Spinal cord (tissue), 10 donors: ENCODE measurements around the gene MDFIC. TPM values are rescaled to one million over a fixed set of nuclear protein-coding genes. Genes with fewer than 3 reads are reported as not detected.
"Not testable (repeated sequence)": the region's sequence is repeated elsewhere in the genome, so short reads cannot be mapped to it uniquely, and the experiment has no call there.

Experiments used
- DNase-seq, 6 donors: peaks; one replicate each; pipeline versions ENCODE4 v3.0.0 to v3.0.0-alpha.2; 2013 to 2015; ENCODE audit warnings: low spot score in 6 of 6, low read depth in 4 of 6
- H3K27ac ChIP-seq: one replicate; pipeline ENCODE4 v1.5.1; 2013; ENCODE audit warnings: low read depth, low read length, control low read depth
- H3K27me3 ChIP-seq: one replicate; pipeline ENCODE4 v1.6.1; 2013; ENCODE audit warnings: low read length; ENCODE audit not compliant: control insufficient read depth, insufficient read depth
- H3K36me3 ChIP-seq: one replicate; pipeline ENCODE4 v1.6.1; 2013; ENCODE audit warnings: low read length; ENCODE audit not compliant: control insufficient read depth, insufficient read depth
- H3K4me1 ChIP-seq: one replicate; pipeline ENCODE4 v1.6.1; 2013; ENCODE audit warnings: low read length; ENCODE audit not compliant: control insufficient read depth, insufficient read depth
- H3K4me3 ChIP-seq: one replicate; pipeline ENCODE4 v1.5.1; 2013; ENCODE audit warnings: low read depth, low read length, control low read depth
- H3K9me3 ChIP-seq: one replicate; pipeline ENCODE4 v1.6.1; 2013; ENCODE audit warnings: low read length; ENCODE audit not compliant: control insufficient read depth, insufficient read depth
- WGBS: methylation state at CpG from one replicate; pipeline ENCODE4 v1.1.5; 2013; ENCODE audit warnings: missing lambda C conversion rate; ENCODE audit not compliant: insufficient coverage; 5-methylcytosine and 5-hydroxymethylcytosine counted together
- long read RNA-seq, 4 donors: transcript quantifications; one replicate each; lab custom pipeline, GENCODE V29; 2026
- polyA plus RNA-seq, 2 donors: library from polyadenylated mRNA; unstranded; fragments of 120-200 nt; gene quantifications; one replicate each; pipeline ENCODE4 v1.2.1, GENCODE V29; 2013; ENCODE audit not compliant: insufficient read length in 2 of 2
- total RNA-seq, 2 donors: library from RNA; depleted of rRNA in 1 of 2; stranded (reverse); fragments of 120-200 nt in 1 of 2; fragments of >200 nt in 1 of 2; gene quantifications; one replicate each; pipeline versions ENCODE4 v1.2.3 to v1.2.4, GENCODE V29; 2013 to 2014
- donor health status: healthy.

The MDFIC gene, protein sequence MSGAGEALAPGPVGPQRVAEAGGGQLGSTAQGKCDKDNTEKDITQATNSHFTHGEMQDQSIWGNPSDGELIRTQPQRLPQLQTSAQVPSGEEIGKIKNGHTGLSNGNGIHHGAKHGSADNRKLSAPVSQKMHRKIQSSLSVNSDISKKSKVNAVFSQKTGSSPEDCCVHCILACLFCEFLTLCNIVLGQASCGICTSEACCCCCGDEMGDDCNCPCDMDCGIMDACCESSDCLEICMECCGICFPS
- total RNA-seq (10 to 100 TPM; 34.9 to 94.8 TPM), polyA plus RNA-seq (10 to 100 TPM; 16.9 to 21.4 TPM)
- long read RNA-seq, donor 1, full-length matches to known transcripts: 5 of 5 reads
- long read RNA-seq, donor 1, partial matches to known transcripts: 0 of 5 reads
- long read RNA-seq, donor 1, other reads (novel, unspliced or antisense): 0 of 5 reads
- long read RNA-seq, donor 2, full-length matches to known transcripts: 3 of 3 reads
- long read RNA-seq, donor 2, partial matches to known transcripts: 0 of 3 reads
- long read RNA-seq, donor 2, other reads (novel, unspliced or antisense): 0 of 3 reads
- long read RNA-seq, donor 3, full-length matches to known transcripts: 2 of 2 reads
- long read RNA-seq, donor 3, partial matches to known transcripts: 0 of 2 reads
- long read RNA-seq, donor 3, other reads (novel, unspliced or antisense): 0 of 2 reads
- long read RNA-seq, donor 4, full-length matches to known transcripts: 17 of 54 reads
- long read RNA-seq, donor 4, partial matches to known transcripts: 37 of 54 reads
- long read RNA-seq, donor 4, other reads (novel, unspliced or antisense): 0 of 54 reads

DNA sequence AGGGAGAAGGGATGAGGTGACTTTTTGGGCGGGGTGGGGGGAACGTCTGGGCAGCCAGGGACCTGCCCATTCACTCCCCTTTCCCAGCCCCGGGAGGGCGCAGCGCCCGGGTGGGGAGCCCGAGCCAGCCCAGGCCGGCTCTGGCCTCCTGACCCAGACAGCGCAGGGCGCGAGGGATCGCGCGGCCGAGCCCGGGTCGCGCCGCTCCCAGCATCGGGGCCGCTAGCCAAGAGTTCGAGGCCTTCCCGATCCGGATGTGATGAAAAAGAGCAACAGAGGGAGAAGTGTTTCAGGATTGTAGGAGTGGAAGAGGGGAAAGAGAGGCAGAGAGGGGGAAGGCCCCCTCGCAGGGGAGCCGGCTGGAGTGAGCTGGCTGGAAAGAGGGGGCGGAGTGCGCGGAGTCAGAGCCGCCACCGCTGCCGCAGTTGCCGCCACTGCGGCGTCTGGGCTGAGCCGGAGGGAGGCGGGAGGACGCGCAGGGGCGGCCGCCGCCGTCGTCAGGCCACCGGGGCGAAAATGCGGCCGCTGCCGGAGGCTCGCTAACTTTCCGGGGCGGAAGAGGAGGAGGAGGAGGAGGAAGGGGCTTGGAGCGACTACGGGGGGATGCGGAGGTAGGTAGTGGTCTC, at the start of gene MDFIC:
TSS of gene MDFIC (plus strand) at position 69 of the 626 bp plus-strand sequence. CDS start 940 bp downstream, outside the sequence.
- peak in 3 of 6 donors; percentile 33 to 71 (median 69) for DNase-seq
- under 1% methylated on average over 51 of the region's 55 CpGs for WGBS
- H3K4me3 ChIP-seq: peak within 1 kb of the TSS; percentile 82
- peak within 1 kb of the TSS; percentile 86 for H3K27ac ChIP-seq
- peaks cover 5% of the 10 kb centered on the region for H3K4me1 ChIP-seq
- H3K27me3 ChIP-seq: no peaks in the 10 kb centered on the region
- no peaks in the 10 kb centered on the region for H3K9me3 ChIP-seq
- H3K36me3 ChIP-seq: no peaks in the 10 kb centered on the region

DNA sequence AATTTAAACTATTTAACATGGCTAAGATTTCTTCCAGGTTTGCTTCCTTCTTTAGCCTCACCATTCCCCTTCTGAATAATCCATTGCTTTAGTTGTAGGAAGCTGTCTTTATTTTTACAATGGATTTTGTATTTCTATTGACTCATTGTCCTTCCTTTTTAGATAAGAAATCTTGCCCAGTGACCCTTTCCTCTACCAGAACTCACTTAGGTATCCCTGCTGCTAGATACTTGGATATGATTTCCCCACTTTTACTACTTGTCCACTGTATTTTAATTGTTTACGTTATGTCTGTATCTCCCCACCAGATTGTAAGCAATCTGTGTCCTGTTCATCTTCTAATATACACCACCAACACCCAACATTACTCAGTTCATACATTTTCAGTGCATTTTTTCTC, 47.7 kb upstream of the MDFIC start:
- 100% methylated on average over 1 of the region's 1 CpG for WGBS
- Histone ChIP-seq H3K4me3 (no peak overlapping the region), H3K36me3 (no peaks in the 10 kb centered on the region), H3K27me3 (no peaks in the 10 kb centered on the region), H3K9me3 (no peaks in the 10 kb centered on the region), H3K27ac (no peak overlapping the region), H3K4me1 (no peaks in the 10 kb centered on the region)
- DNase-seq: no peak

DNA sequence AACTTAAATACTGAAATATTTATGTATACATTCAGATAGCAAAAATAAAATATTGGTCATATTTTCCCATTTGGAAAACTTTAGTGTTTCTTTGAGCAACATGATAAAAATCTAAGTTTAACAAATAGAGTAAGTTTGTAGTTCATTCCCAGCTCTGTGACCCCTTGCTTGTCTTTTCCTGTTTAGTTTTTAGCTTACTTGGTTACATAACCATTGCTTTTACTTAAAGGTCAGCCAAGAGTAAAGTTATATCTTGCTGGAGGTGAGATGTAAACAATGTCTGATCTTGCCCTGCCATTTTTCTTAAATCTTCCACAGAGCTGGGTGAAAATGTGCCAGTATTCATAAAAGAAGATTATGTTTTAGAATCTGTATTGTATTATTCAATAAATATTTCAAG, 46.7 kb upstream of the MDFIC start:
- Histone ChIP-seq H3K27ac (no peak overlapping the region), H3K4me3 (no peak overlapping the region), H3K4me1 (no peaks in the 10 kb centered on the region), H3K27me3 (no peaks in the 10 kb centered on the region), H3K36me3 (no peaks in the 10 kb centered on the region), H3K9me3 (no peaks in the 10 kb centered on the region)
- no peak for DNase-seq

DNA sequence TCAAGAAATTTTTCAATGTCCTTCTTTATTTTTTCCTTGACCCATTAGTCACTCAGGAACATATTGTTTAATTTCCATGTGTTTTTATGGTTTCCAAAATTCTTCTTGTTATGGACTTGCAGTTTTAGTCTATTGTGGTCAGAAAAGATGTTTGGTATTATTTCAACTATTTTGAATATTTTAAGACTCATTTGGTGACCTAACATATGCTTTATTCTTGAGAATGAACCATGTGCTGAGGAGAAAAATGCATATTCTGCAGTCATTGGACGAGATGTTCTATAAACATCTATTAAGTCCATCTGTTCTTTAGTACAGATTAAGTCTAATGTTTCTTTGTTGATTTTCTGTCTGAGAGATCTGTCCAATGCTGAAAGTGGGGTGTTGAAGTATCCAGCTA, 42.3 kb upstream of the MDFIC start:
- DNase-seq: no peak
- H3K9me3 ChIP-seq: peaks cover 1% of the 10 kb centered on the region

DNA sequence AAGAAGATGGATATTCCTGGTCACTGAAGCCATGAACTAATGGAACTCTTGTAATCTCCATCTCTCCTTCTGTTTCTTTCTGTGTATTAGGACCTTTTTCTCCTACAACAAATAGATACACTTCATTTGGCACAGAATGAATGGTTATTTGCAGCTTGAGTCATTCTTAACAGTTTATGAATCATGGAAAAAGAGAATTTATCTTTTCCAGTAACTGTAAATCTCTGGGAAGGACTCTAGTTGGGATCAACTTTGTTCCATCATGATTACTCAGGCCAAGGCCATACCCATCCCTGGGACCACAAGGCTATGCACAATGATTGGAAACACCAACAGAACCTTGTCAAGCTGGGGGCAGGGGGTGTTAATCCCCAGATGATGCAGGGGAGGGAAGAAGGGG, 36.1 kb upstream of the MDFIC start:
- no peaks in the 10 kb centered on the region for H3K27me3 ChIP-seq
- H3K27ac ChIP-seq: no peak overlapping the region
- no peak overlapping the region for H3K4me3 ChIP-seq
- no peak for DNase-seq
- H3K9me3 ChIP-seq: no peaks in the 10 kb centered on the region
- H3K4me1 ChIP-seq: no peaks in the 10 kb centered on the region
- no peaks in the 10 kb centered on the region for H3K36me3 ChIP-seq

More for the DNA sequence above, 42.3 kb upstream of the MDFIC start:
- Histone ChIP-seq H3K27me3 (no peaks in the 10 kb centered on the region), H3K36me3 (no peaks in the 10 kb centered on the region), H3K4me1 (no peaks in the 10 kb centered on the region), H3K27ac (no peak overlapping the region), H3K4me3 (no peak overlapping the region)
- no CpG with 5 or more reads among the region's 1 CpG for WGBS

DNA sequence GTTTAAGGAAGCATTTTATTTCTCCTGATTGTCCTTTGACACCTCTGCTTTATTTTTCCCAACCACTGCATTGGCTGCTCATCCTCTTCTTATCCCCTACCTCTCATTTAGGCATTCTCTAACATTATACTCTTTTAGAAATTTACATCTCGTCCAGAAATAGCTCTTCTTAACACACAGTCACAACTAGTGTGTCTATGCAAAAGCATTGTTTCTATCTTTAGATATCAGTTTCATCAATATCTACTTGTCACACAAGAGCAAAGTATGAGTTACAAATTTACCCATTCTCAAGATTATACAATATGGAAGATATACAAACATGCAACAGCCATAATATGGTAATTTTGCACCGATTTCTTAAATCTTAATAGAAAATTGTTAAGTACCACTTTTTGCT, 35.7 kb upstream of the MDFIC start:
- no peak for DNase-seq
- WGBS: no CpG with 5 or more reads among the region's 2 CpGs
- Histone ChIP-seq H3K4me3 (no peak overlapping the region), H3K27me3 (no peaks in the 10 kb centered on the region), H3K36me3 (no peaks in the 10 kb centered on the region), H3K4me1 (no peaks in the 10 kb centered on the region), H3K9me3 (no peaks in the 10 kb centered on the region), H3K27ac (no peak overlapping the region)

DNA sequence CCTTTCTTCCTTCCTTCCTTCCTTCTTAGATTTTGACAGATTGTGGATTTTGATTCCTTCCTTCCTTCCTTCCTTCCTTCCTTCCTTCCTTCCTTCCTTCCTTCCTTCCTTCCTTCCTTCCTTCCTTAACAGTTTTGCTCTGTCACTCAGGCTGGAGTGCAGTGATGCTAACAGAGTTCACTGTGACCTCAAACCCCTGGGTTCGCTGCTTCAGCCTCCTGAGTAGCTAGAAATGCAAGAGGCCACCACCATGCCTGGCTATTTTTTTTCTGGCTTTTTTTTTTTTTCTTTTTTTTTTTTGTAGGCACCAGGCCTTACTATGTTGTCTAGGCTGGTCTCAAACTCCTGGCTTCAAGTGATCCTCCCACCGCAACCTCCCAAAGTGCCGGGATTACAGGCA, 32.8 kb upstream of the MDFIC start:
- H3K4me1 ChIP-seq, H3K27ac ChIP-seq, H3K4me3 ChIP-seq, DNase-seq, H3K27me3 ChIP-seq, H3K36me3 ChIP-seq, H3K9me3 ChIP-seq: not testable (repeated sequence)
- whole genome bisulfite sequencing: no CpG with 5 or more reads among the region's 3 CpGs

DNA sequence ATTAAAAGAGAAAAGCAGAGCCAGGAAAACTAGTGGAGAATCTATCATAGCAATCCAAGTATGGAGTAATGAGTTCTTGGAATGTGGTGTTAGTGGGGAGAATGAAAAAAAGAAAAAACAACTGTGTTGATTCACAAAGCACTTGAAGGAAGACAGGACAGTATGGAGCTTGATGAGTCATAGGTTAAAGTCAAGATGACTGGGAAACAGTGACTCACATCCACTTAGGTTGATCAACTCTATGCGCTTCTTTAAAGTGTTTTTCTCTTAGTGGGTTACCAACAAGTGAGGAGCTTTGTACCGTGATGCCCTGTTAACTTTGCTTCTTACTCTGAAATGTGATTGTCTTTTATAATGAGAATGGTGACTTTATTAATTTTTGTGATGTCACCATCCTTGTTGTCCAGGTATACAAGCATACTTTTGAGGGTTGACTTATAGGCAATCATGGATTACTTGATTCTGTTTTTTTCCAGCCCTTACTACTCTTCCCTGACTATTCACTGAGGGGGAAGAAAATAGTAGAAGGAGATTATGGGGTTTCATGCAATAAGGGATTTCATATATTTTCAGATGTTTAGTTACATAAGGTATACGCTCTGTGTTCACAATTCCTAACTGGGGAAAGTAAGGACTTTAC, 32.1 kb upstream of the MDFIC start:
- Histone ChIP-seq H3K4me1 (no peaks in the 10 kb centered on the region), H3K27me3 (no peaks in the 10 kb centered on the region), H3K4me3 (no peak overlapping the region), H3K27ac (no peak overlapping the region), H3K9me3 (no peaks in the 10 kb centered on the region), H3K36me3 (no peaks in the 10 kb centered on the region)
- no peak for DNase-seq
- WGBS: no CpG with 5 or more reads among the region's 3 CpGs

DNA sequence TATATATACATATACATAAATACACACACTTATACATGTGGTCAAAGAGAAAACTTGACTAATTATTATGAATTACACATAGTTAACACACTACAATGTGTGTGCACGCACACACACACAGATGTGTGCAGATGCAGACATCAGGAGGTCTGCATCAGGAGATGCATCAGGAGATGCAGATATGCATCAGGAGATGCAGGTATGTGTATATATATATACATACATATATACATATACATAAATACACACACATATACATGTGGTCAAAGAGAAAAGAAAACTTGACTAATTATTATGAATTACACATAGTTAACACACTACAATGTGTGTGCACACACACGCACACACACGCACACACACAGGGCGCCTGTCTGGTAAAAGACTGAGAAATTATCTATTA, 31.3 kb upstream of the MDFIC start:
- WGBS: no CpG with 5 or more reads among the region's 4 CpGs
- DNase-seq: no peak
- H3K27me3 ChIP-seq: no peaks in the 10 kb centered on the region
- H3K9me3 ChIP-seq: no peaks in the 10 kb centered on the region
- no peak overlapping the region for H3K4me3 ChIP-seq
- H3K27ac ChIP-seq: no peak overlapping the region
- H3K4me1 ChIP-seq: no peaks in the 10 kb centered on the region
- H3K36me3 ChIP-seq: no peaks in the 10 kb centered on the region
